Measurements from ENCODE around the gene TP63. TPM values are rescaled to one million over a fixed set of nuclear protein-coding genes. Genes with fewer than 3 reads are reported as not detected.

Gene TP63
- polyA plus RNA-seq, 1 donor from 2014 or later: 0.12 TPM

GRCh38 chr3:189780546-189781270 is 149.5 kb downstream of the TP63 start:
- Histone ChIP-seq H4K20me1 (ENCODE audit: insufficient read depth) (no peaks in the 10 kb centered on the region), H3K27me3 (ENCODE audit: insufficient read depth, low read depth, low read length) (no peaks in the 10 kb centered on the region), H2AFZ (ENCODE audit: low read depth, low read length) (no peak overlapping the region), H3K9me3 (ENCODE audit: low read length) (no peaks in the 10 kb centered on the region), H3K9me2 (ENCODE audit: insufficient read depth, low read length) (no peaks in the 10 kb centered on the region), H3K79me2 (replicated peaks; ENCODE audit: insufficient read depth, low read length) (no peaks in the 10 kb centered on the region), H3K27ac (ENCODE audit: low read length) (no peak overlapping the region), H3K4me3 (ENCODE audit: low read length) (no peak overlapping the region), H3K36me3 (ENCODE audit: insufficient read depth, low read length) (no peaks in the 10 kb centered on the region), H3K9ac (ENCODE audit: low read length) (no peak overlapping the region), H3K4me2 (ENCODE audit: low read length) (no peak overlapping the region), H3F3A (ENCODE audit: insufficient read depth, low read length, poor library complexity, severe bottlenecking) (no peaks in the 10 kb centered on the region)
- no peak for TF ChIP-seq EZH2 (IDR thresholded peaks at IDR 0.05; ENCODE audit: borderline replicate concordance, insufficient read depth, low read length, poor library complexity, severe bottlenecking)
- no peak for TF ChIP-seq REST (IDR thresholded peaks at IDR 0.05; ENCODE audit: borderline replicate concordance)
- no peak for TF ChIP-seq TAF1 (IDR thresholded peaks at IDR 0.05; ENCODE audit: low read depth)
- TF ChIP-seq MXI1 (conservative IDR thresholded peaks at IDR 0.05; ENCODE audit: poor library complexity, severe bottlenecking): no peak
- no peak for TF ChIP-seq EP300 (conservative IDR thresholded peaks at IDR 0.05; ENCODE audit: poor library complexity, severe bottlenecking)
- no peak for TF ChIP-seq RAD21 (conservative IDR thresholded peaks at IDR 0.05)
- no peak for TF ChIP-seq CTCF (IDR thresholded peaks at IDR 0.05; ENCODE audit: poor library complexity, severe bottlenecking)
- TF ChIP-seq POLR2AphosphoS5 (IDR thresholded peaks at IDR 0.05): no peak
- TF ChIP-seq SMC3 (conservative IDR thresholded peaks at IDR 0.05; ENCODE audit: poor library complexity): no peak

GRCh38 chr3:189781415-189781814 is 150.2 kb downstream of the TP63 start:
- Histone ChIP-seq H3K9ac (ENCODE audit: low read length) (no peak overlapping the region), H3K36me3 (ENCODE audit: insufficient read depth, low read length) (no peaks in the 10 kb centered on the region), H3K79me2 (replicated peaks; ENCODE audit: insufficient read depth, low read length) (no peaks in the 10 kb centered on the region), H3K27me3 (ENCODE audit: insufficient read depth, low read depth, low read length) (no peaks in the 10 kb centered on the region), H4K20me1 (ENCODE audit: insufficient read depth) (no peaks in the 10 kb centered on the region), H3K4me3 (ENCODE audit: low read length) (no peak overlapping the region), H2AFZ (ENCODE audit: low read depth, low read length) (no peak overlapping the region), H3K27ac (ENCODE audit: low read length) (no peak overlapping the region), H3K4me2 (ENCODE audit: low read length) (no peak overlapping the region), H3F3A (ENCODE audit: insufficient read depth, low read length, poor library complexity, severe bottlenecking) (no peaks in the 10 kb centered on the region), H3K9me2 (ENCODE audit: insufficient read depth, low read length) (no peaks in the 10 kb centered on the region), H3K9me3 (ENCODE audit: low read length) (no peaks in the 10 kb centered on the region)
- TF ChIP-seq SMC3 (conservative IDR thresholded peaks at IDR 0.05; ENCODE audit: poor library complexity) (no peak), TAF1 (IDR thresholded peaks at IDR 0.05; ENCODE audit: low read depth) (no peak), RAD21 (conservative IDR thresholded peaks at IDR 0.05) (no peak), POLR2AphosphoS5 (IDR thresholded peaks at IDR 0.05) (no peak), CTCF (IDR thresholded peaks at IDR 0.05; ENCODE audit: poor library complexity, severe bottlenecking) (no peak), EZH2 (IDR thresholded peaks at IDR 0.05; ENCODE audit: borderline replicate concordance, insufficient read depth, low read length, poor library complexity, severe bottlenecking) (no peak), MXI1 (conservative IDR thresholded peaks at IDR 0.05; ENCODE audit: poor library complexity, severe bottlenecking) (no peak), EP300 (conservative IDR thresholded peaks at IDR 0.05; ENCODE audit: poor library complexity, severe bottlenecking) (no peak), REST (IDR thresholded peaks at IDR 0.05; ENCODE audit: borderline replicate concordance) (no peak)
